HG02852 (cell line): Measurements from ENCODE around the gene STPG1.

Experiments used
- ATAC-seq: cut with Tn5 transposase; IDR thresholded peaks from one replicate; pipeline ENCODE4 v1.9.1; 2021; ENCODE audit warnings: mild to moderate bottlenecking, moderate library complexity; ENCODE audit not compliant: unreplicated experiment

STPG1 gene

GRCh38 chr1:24400065-24400464, 13.5 kb downstream of the STPG1 start:
- ATAC-seq = no peak

GRCh38 chr1:24393892-24394291, 19.7 kb downstream of the STPG1 start:
- ATAC-seq = no peak

- ATAC-seq = no peak
These were observed 20.5 kb downstream of the STPG1 start for GRCh38 chr1:24392982-24393650.

GRCh38 chr1:24392604-24392946, 21.0 kb downstream of the STPG1 start:
- ATAC-seq = no peak

GRCh38 chr1:24391882-24392603, 21.5 kb downstream of the STPG1 start:
- ATAC-seq = peak; percentile 78

- ATAC-seq = no peak
These were observed 22.4 kb downstream of the STPG1 start for GRCh38 chr1:24390924-24391782.

- ATAC-seq = no peak
These were observed 24.3 kb downstream of the STPG1 start for GRCh38 chr1:24389231-24389678.

GRCh38 chr1:24388331-24388885, 25.2 kb downstream of the STPG1 start:
- ATAC-seq = no peak

GRCh38 chr1:24387636-24388175, 25.9 kb downstream of the STPG1 start:
- no peak for ATAC-seq

- ATAC-seq = no peak
These were observed 26.7 kb downstream of the STPG1 start for GRCh38 chr1:24386931-24387330.

GRCh38 chr1:24386241-24386640, 27.3 kb downstream of the STPG1 start:
- no peak for ATAC-seq

- no peak for ATAC-seq
These were observed 28.2 kb downstream of the STPG1 start for GRCh38 chr1:24385160-24385940.

- ATAC-seq = peak; percentile 82
These were observed 29.1 kb downstream of the STPG1 start for GRCh38 chr1:24384251-24385090.

GRCh38 chr1:24383381-24383940, 30.1 kb downstream of the STPG1 start:
- no peak for ATAC-seq

- ATAC-seq = no peak
These were observed 31.4 kb downstream of the STPG1 start for GRCh38 chr1:24382165-24382577.

- ATAC-seq = no peak
These were observed 32.3 kb downstream of the STPG1 start for GRCh38 chr1:24381256-24381655.

- no peak for ATAC-seq
These were observed 33.1 kb downstream of the STPG1 start for GRCh38 chr1:24380508-24380907.

- no peak for ATAC-seq
These were observed 33.8 kb downstream of the STPG1 start for GRCh38 chr1:24379733-24380315.
